Ishikawa (cell line): ENCODE results near the gene C17orf100.

Experiments used
- CEBPB ChIP-seq: IDR thresholded peaks from 2 replicates; pipeline ENCODE4 v1.6.1; 2012
- CREB1 ChIP-seq: IDR thresholded peaks from 2 replicates; pipeline ENCODE4 v1.6.1; 2012; ENCODE audit warnings: low read depth
- EGR1 ChIP-seq: IDR thresholded peaks from 2 replicates; pipeline ENCODE4 v1.6.1; 2012
- EP300 ChIP-seq: IDR thresholded peaks from 2 replicates; pipeline ENCODE4 v1.6.1; 2012; ENCODE audit warnings: borderline replicate concordance
- FOXM1 ChIP-seq: IDR thresholded peaks from 2 replicates; pipeline ENCODE4 v1.6.1; 2012; ENCODE audit warnings: low read depth, borderline replicate concordance
- NFIC ChIP-seq: IDR thresholded peaks from 2 replicates; pipeline ENCODE4 v1.6.1; 2012
- RAD21 ChIP-seq: IDR thresholded peaks from 2 replicates; pipeline ENCODE4 v1.6.1; 2012; ENCODE audit warnings: low read depth
- TAF1 ChIP-seq: IDR thresholded peaks from 2 replicates; pipeline ENCODE4 v1.6.1; 2012; ENCODE audit warnings: low read depth, mild to moderate bottlenecking
- TCF12 ChIP-seq: IDR thresholded peaks from 2 replicates; pipeline ENCODE4 v1.6.1; 2012; ENCODE audit warnings: low read depth
- TEAD4 ChIP-seq: IDR thresholded peaks from 2 replicates; pipeline ENCODE4 v1.6.1; 2012
- YY1 ChIP-seq: IDR thresholded peaks from 2 replicates; pipeline ENCODE4 v1.6.1; 2012; ENCODE audit warnings: low read depth
- ZBTB7A ChIP-seq: IDR thresholded peaks from 2 replicates; pipeline ENCODE4 v1.6.1; 2012; ENCODE audit warnings: low read depth
- TF ChIP-seq, protein P1 (sequence below): IDR thresholded peaks from 2 replicates; pipeline ENCODE4 v1.6.1; 2012
- TF ChIP-seq, protein P2 (sequence below): IDR thresholded peaks from 2 replicates; pipeline ENCODE4 v1.6.1; 2012
- TF ChIP-seq, protein P3 (sequence below): IDR thresholded peaks from 2 replicates; pipeline ENCODE4 v1.6.1; 2012; ENCODE audit warnings: low read depth, mild to moderate bottlenecking

The C17orf100 gene

DNA sequence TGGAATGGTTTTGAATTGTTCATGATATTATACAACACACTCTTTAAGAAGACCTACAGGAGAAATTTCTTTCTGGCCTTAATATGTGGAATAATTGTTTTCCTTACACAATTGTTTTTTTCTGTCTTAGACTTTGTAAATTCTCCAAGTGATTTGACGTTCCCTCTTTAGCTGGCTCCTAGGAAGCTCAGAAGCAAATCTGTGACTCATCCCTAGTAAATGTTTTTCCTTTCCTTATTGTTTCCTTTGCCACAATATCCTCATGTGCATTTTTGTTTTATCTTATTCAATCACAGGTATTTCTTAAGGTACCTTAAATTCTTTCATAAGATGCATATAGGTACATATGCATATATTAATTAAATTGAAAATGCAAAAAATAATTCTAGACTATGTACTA is 24.5 kb upstream of the C17orf100 start:
- no peak for TF ChIP-seq EP300
- TF ChIP-seq TEAD4, result no peak
- no peak for TF ChIP-seq ZBTB7A
- TF ChIP-seq RAD21, result no peak
- TF ChIP-seq NFIC, result no peak
- TF ChIP-seq, protein P1, sequence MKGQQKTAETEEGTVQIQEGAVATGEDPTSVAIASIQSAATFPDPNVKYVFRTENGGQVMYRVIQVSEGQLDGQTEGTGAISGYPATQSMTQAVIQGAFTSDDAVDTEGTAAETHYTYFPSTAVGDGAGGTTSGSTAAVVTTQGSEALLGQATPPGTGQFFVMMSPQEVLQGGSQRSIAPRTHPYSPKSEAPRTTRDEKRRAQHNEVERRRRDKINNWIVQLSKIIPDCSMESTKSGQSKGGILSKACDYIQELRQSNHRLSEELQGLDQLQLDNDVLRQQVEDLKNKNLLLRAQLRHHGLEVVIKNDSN, result no peak
- TF ChIP-seq, protein P2, sequence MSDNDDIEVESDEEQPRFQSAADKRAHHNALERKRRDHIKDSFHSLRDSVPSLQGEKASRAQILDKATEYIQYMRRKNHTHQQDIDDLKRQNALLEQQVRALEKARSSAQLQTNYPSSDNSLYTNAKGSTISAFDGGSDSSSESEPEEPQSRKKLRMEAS, result no peak
- no peak for TF ChIP-seq FOXM1
- no peak for TF ChIP-seq EGR1
- TF ChIP-seq TAF1, result no peak
- no peak for TF ChIP-seq CREB1

DNA sequence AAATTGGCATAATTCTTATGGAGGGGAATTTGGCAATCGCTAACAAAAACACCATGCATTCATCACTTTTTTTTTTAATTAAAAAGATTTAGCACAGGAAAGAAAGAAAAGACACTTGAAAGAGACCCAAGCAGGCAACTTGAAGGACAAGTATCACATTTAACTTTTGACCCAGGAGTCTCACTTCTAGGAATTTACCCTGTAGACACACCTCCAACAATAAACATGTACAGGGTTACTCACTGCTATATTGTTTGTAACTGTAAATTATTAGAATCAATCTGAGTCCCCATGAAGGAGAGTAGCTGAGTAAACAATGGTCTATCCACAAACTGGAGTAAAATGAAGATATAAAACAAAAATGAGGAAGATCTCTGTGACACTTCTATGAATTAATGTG is 21.2 kb upstream of the C17orf100 start:
- TF ChIP-seq EP300 (no peak), CEBPB (no peak), TCF12 (no peak), YY1 (no peak), RAD21 (no peak), FOXM1 (no peak), EGR1 (no peak), NFIC (no peak), CREB1 (no peak), TEAD4 (no peak)
- TF ChIP-seq, protein P2, result no peak
- TF ChIP-seq, protein P1, result no peak

DNA sequence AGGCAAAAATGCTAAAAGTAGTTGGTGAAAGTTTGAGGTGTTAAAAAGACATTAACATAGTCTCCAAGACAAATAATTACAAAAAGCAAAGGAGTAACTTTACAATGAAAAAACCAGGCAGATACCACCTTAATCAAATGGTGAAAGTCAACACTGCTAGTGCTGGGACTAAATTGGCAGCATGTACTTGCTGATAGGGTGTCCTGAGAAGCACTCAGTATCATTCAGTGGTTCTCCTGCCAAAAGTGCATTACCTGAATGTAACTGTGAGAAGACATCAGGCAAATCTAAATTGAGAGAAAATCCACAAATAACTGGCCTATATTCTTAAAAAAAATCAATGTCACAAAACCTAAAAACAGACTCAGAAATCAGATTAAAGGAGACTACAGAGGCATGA is 19.0 kb upstream of the C17orf100 start:
- no peak for TF ChIP-seq RAD21
- no peak for TF ChIP-seq CEBPB
- TF ChIP-seq CREB1, result no peak

DNA sequence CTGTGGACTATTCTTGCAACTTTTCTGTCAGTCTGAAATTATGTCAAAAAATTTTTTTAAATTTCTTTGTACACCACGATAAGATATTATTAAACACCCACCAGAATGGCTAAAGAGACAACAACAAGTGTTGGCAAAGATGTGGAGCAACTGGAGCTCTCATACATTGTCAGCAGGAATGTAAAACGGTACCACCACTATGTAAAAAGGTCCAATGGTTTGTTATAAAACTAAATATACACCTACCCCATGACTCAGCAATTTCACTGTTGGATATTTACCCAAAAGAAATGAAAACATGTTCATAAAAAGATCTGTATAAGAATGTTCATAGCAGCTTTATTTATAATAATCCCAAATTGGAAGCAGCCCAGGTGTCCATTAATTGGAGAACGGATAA is 18.3 kb upstream of the C17orf100 start:
- TF ChIP-seq EP300, result no peak
- TF ChIP-seq TAF1, result no peak
- no peak for TF ChIP-seq RAD21
- TF ChIP-seq, protein P2, result no peak
- TF ChIP-seq EGR1, result no peak
- no peak for TF ChIP-seq ZBTB7A
- TF ChIP-seq CEBPB, result no peak
- no peak for TF ChIP-seq YY1
- TF ChIP-seq FOXM1, result no peak
- TF ChIP-seq CREB1, result no peak
- no peak for TF ChIP-seq TEAD4
- TF ChIP-seq, protein P3, sequence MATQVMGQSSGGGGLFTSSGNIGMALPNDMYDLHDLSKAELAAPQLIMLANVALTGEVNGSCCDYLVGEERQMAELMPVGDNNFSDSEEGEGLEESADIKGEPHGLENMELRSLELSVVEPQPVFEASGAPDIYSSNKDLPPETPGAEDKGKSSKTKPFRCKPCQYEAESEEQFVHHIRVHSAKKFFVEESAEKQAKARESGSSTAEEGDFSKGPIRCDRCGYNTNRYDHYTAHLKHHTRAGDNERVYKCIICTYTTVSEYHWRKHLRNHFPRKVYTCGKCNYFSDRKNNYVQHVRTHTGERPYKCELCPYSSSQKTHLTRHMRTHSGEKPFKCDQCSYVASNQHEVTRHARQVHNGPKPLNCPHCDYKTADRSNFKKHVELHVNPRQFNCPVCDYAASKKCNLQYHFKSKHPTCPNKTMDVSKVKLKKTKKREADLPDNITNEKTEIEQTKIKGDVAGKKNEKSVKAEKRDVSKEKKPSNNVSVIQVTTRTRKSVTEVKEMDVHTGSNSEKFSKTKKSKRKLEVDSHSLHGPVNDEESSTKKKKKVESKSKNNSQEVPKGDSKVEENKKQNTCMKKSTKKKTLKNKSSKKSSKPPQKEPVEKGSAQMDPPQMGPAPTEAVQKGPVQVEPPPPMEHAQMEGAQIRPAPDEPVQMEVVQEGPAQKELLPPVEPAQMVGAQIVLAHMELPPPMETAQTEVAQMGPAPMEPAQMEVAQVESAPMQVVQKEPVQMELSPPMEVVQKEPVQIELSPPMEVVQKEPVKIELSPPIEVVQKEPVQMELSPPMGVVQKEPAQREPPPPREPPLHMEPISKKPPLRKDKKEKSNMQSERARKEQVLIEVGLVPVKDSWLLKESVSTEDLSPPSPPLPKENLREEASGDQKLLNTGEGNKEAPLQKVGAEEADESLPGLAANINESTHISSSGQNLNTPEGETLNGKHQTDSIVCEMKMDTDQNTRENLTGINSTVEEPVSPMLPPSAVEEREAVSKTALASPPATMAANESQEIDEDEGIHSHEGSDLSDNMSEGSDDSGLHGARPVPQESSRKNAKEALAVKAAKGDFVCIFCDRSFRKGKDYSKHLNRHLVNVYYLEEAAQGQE, result no peak
- no peak for TF ChIP-seq TCF12
- TF ChIP-seq, protein P1, result no peak
- TF ChIP-seq NFIC, result no peak

DNA sequence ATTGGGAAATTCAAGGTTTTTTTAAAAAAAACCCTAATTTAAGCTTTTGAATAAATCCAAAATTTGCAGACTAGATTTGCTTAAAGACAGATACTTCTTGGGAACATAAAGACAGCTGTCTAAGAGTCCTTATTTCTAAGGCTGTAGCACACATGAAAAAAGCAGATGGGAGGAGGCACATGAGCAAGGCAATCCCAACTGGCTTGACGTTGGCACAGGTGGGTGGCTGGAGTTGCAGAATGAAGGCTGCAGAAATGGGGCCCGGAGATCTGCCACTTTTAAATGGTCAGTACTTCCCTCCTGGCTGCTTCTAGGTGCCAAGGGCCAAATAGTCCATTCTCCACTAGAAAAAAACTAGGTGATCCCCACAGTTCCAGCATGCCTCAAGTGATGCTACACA is 15.5 kb upstream of the C17orf100 start:
- TF ChIP-seq RAD21 (no peak), CEBPB (no peak), NFIC (no peak), CREB1 (no peak), ZBTB7A (no peak), TAF1 (no peak), FOXM1 (no peak), EP300 (no peak), YY1 (no peak), TCF12 (no peak), TEAD4 (no peak), EGR1 (no peak)
- TF ChIP-seq, protein P2, result no peak
- TF ChIP-seq, protein P1, result no peak
- TF ChIP-seq, protein P3, result no peak
